ENCODE results near the gene SNX11. TPM values are rescaled to one million over a fixed set of nuclear protein-coding genes. Genes with fewer than 3 reads are reported as not detected.

The SNX11 gene
- total and polyA plus RNA-seq, 2 of the 8 experiments (the other 6 are each of a cell fraction or from before 2014, with no cell fraction given), result 21.1 to 21.4 TPM

GRCh38 chr17:48151220-48151619 lies 43.7 kb downstream of the SNX11 start (continued):
- TF ChIP-seq GABPA (IDR thresholded peaks at IDR 0.05; ENCODE audit: borderline replicate concordance, insufficient read depth, low read length) (no peak), NRF1 (IDR thresholded peaks at IDR 0.05; ENCODE audit: low read depth, low read length) (no peak), BCL11A (IDR thresholded peaks at IDR 0.05; ENCODE audit: low read depth in 2 of 2, low read length in 2 of 2) (no peak), TAF1 (IDR thresholded peaks at IDR 0.05; ENCODE audit: low read depth, low read length) (no peak)
